HEK293T (cell line): ENCODE results near the gene TMEM144.

ENCODE experiments used
- ARNT ChIP-seq: fragments of 450-650 bp; IDR thresholded peaks from 2 replicates; pipeline ENCODE4 v1.6.1; 2017; ENCODE audit warnings: mild to moderate bottlenecking
- BHLHE40 ChIP-seq: fragments of 450-650 bp; IDR thresholded peaks from 2 replicates; pipeline ENCODE4 v1.6.1; 2016; ENCODE audit warnings: mild to moderate bottlenecking, moderate library complexity, borderline replicate concordance
- ELF4 ChIP-seq: fragments of 450-650 bp; IDR thresholded peaks from 2 replicates; pipeline ENCODE4 v1.6.1; 2017; ENCODE audit warnings: antibody characterized with exemption
- FOXM1 ChIP-seq: fragments of 450-650 bp; IDR thresholded peaks from 2 replicates; pipeline ENCODE4 v1.6.1; 2017; ENCODE audit warnings: mild to moderate bottlenecking, borderline replicate concordance
- HDGF ChIP-seq: fragments of 450-650 bp; IDR thresholded peaks from 2 replicates; pipeline ENCODE4 v1.6.1; 2017; ENCODE audit warnings: antibody characterized with exemption, borderline replicate concordance
- L3MBTL2 ChIP-seq: fragments of 450-650 bp; conservative IDR thresholded peaks from 2 replicates; pipeline ENCODE4 v1.6.1; 2016; ENCODE audit warnings: mild to moderate bottlenecking
- NFRKB ChIP-seq: fragments of 450-650 bp; IDR thresholded peaks from 2 replicates; pipeline ENCODE4 v1.6.1; 2016; ENCODE audit warnings: mild to moderate bottlenecking, moderate library complexity
- SP1 ChIP-seq: fragments of 450-650 bp; IDR thresholded peaks from 2 replicates; pipeline ENCODE4 v1.6.1; 2017
- TARDBP ChIP-seq: fragments of 450-650 bp; IDR thresholded peaks from 2 replicates; pipeline ENCODE4 v1.6.1; 2016
- ZNF384 ChIP-seq: fragments of 450-650 bp; IDR thresholded peaks from 2 replicates; pipeline ENCODE4 v1.6.1; 2016

DNA sequence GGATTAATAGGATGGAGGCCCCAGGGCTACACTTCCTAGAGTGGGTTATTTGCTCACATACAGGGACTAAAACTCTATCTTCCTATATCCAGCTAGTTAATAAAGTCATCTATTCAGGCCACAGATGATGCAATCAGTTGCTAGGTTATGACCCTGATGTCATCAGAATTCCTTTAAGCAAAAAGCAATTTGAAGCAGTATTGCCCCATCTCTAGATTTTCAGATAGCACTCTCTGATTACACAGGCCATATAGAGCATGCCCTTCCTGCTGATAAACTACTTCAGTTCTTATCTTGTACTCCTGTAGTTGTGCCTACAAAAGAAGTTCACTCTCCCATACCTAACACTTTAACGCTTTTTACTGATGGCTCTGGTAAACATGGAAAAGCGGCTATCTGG is 84.8 kb downstream of the TMEM144 start:
- TF ChIP-seq BHLHE40 (no peak), SP1 (no peak), NFRKB (no peak), ZNF384 (no peak), HDGF (no peak), L3MBTL2 (no peak), TARDBP (no peak), ARNT (no peak), FOXM1 (no peak), ELF4 (no peak)
